GM15510 (cell line): ENCODE measurements around the gene OSBPL10.

ENCODE experiments used
- POLR2A ChIP-seq: IDR thresholded peaks from 3 replicates; pipeline ENCODE4 v1.6.1; 2011; ENCODE audit warnings: borderline replicate concordance; ENCODE audit not compliant: insufficient read length; ENCODE audit errors: extremely low read depth

The OSBPL10 gene

DNA sequence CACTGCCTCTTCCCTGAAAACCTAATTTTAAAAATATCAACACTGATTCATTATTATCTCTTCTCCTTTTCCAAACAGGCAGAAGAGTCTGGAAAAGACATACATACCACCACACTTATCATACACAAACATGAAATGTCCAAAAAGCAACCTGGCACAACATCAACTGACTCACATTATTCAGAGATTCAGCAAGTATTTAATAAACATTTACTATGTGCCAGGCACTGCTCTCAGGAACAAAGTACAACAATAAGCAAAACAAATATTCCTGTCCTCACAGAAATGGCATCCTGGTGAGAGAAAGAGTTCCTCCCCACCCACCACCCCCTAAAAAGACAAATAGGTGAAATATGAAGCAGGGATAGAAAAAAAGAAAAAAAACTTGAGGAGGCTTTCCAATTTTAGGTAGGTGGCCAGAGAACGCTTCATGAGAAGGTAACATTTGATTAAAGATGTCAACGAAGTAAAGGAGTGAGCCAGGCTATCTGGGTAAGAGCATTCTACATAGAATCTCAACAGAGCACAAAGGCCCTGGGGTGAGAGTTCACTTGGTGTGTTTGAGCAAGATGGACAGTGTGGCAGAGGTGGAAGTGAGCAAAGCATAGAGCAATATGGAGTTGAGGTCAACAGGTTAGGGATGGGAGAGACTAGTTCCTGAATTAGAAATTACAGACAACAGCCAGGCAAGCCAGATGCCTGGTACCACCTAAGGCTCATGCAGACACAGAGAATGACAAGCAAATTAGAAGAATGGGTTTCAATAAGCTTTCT lies 141.7 kb downstream of the OSBPL10 start:
- TF ChIP-seq POLR2A: no peak

DNA sequence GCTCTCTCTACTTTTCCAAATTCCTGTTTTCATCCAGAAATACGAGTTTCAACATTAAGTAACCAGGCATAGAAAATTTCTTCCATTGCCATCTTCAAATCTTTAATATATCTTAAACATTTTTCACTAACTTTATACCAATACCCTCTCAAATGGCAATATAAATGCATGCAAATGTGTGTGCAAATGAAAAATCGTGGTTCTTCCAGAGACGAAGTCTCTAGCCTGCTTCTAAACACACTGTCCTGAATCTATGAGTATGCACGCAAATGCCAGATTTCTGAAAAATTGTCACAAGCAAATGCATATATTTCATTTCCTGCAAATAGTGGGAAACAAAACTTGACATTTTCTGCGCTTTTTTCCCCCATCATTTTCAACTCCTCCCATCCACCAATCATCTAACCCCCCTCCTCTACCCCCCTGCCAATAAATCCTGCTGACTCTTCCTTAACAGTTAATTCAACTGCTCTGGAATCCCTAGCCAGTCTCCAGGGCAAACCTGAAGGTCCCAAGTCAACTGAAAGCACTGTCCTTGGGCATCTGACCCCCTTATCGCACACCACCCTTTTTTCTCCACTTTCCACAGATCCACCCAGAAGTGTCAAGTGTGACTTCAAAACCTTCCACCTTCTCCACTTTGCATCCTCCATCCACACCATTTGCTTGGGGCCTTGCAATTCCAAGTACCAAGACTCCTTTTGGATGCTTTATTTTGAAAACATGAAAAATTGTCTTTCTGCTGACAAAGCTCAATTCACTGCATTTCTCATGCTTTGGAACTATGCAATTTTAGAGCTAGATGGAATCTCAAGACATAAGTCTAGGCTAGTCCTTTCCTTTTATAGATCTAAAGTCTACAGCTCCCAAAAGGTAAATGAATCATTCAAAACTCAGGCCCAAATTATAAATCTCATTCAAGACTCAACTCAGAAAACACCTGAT lies 144.7 kb downstream of the OSBPL10 start:
- TF ChIP-seq POLR2A: no peak

- TF ChIP-seq POLR2A: no peak
Measured at GRCh38 chr3:31833391-31834190, 147.5 kb downstream of the OSBPL10 start.

GRCh38 chr3:31832551-31832950 lies 148.5 kb downstream of the OSBPL10 start:
- TF ChIP-seq POLR2A: no peak

GRCh38 chr3:31831591-31831990 lies 149.5 kb downstream of the OSBPL10 start:
- no peak for TF ChIP-seq POLR2A

DNA sequence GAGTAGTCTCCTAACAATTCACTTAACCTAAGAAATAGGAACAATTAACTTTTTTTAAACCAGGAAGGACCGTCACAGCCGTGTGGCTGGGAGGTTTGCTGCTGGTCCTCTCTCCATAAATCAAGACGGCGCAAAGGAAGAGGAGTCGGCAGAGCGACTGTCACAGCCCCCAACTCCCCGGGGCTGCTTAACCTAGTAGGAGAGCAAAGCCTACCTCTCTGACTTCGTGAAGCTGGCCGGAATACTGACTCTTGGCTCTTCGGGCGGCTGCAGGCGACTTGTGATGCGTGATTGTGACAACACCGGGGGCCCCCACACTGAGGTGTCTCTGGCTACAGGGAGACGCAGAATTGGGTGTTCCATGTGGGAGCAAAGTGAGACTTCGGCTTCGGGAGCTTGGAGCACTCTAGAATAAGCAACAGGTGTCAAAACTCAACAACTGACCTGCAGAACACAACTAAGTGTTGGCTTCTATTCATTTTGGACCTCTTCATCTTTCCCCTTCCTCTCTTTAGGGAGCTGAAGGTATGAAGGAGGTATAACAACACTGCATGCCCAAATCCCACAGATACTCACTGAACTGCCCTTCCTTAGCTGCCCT lies 151.1 kb downstream of the OSBPL10 start:
- TF ChIP-seq POLR2A: no peak

DNA sequence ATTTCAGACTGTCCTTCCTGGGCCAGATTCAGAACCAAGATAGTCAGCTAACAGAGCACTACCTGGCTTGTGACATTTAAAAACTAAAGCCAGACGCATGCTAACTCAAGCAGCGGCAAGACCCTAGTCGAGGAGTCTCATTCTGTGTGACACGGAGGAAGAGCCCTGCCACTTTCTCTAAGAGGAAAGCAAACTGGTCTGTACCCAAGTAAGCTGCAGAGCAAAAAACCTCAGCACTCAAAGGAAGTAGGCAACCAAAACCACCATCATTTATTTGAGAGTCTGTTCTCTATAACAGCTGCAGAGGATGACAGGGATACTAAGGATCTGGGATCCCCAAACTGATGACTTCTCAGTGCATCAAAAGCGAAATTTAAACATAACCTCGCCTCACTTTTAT lies 152.1 kb downstream of the OSBPL10 start:
- no peak for TF ChIP-seq POLR2A

- no peak for TF ChIP-seq POLR2A
Measured at GRCh38 chr3:31828007-31828406, 153.1 kb downstream of the OSBPL10 start.

- no peak for TF ChIP-seq POLR2A
Measured at GRCh38 chr3:31823184-31823583, 157.9 kb downstream of the OSBPL10 start.

DNA sequence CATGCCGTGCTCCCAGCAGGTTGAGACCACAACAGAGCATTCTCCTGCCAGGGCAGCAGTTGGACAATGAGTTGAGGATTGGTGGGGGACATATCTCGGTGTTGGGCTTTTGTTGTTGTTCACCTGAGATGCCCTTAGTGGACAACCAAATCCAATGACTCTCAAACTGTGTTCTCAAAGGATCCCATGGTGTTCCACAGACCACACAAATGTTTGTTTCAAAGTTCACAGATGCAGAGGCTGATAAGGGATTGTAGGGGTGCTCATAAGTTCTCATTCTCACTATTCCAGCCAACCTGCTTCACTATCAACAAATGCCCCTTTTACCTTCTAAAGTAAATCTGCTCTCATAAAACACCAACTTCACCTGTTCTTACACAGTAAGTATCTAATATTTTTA lies 159.9 kb downstream of the OSBPL10 start:
- no peak for TF ChIP-seq POLR2A

DNA sequence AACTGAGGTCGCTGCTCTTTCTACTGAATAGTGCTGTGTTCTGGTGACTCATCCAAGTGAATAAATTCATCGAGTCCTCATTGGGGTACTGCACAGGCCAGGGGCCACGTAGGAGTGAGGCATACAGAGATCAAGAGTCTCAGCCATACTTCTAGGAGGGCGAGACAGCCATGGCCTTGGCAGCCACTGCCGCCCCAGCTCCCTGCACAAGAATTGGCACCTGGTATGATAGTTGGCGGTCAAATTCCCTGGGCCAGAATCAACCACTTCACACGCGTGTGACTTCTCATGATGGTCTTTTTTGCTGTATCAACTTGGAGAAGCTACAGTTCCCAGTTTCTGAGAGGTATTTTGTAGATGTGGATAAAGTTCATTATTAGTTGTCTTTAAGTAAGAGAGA lies 161.6 kb downstream of the OSBPL10 start:
- TF ChIP-seq POLR2A: no peak

- TF ChIP-seq POLR2A: no peak
Measured at GRCh38 chr3:31817411-31817966, 163.6 kb downstream of the OSBPL10 start.

GRCh38 chr3:31815631-31816440 lies 165.2 kb downstream of the OSBPL10 start:
- TF ChIP-seq POLR2A: no peak
